GOT3 (cell line): ENCODE results near the gene MESD.

Source experiments
- DNase-seq: peaks from one replicate; lab custom pipeline; 2025; ENCODE audit warnings: mixed read lengths; lab: John Stamatoyannopoulos, UW

Gene MESD

GRCh38 chr15:80936288-80937078 lies 53.1 kb downstream of the MESD start:
- no peak for DNase-seq

GRCh38 chr15:80934761-80935221 lies 54.8 kb downstream of the MESD start:
- DNase-seq: peak; percentile 16

- DNase-seq: no peak
Observed at GRCh38 chr15:80932989-80933388, 56.6 kb downstream of the MESD start.

- DNase-seq: no peak
Observed at GRCh38 chr15:80932513-80932815, 57.2 kb downstream of the MESD start.

- DNase-seq: peak; percentile 66
Observed at GRCh38 chr15:80931721-80932512, 57.7 kb downstream of the MESD start.

GRCh38 chr15:80931191-80931590 lies 58.4 kb downstream of the MESD start:
- DNase-seq: no peak

- DNase-seq: no peak
Observed at GRCh38 chr15:80929689-80930088, 59.9 kb downstream of the MESD start.

- no peak for DNase-seq
Observed at GRCh38 chr15:80929225-80929624, 60.4 kb downstream of the MESD start.

GRCh38 chr15:80926126-80926525 lies 63.5 kb downstream of the MESD start:
- DNase-seq: no peak

GRCh38 chr15:80925597-80926059 lies 64.0 kb downstream of the MESD start:
- no peak for DNase-seq

GRCh38 chr15:80924278-80924677 lies 65.3 kb downstream of the MESD start:
- no peak for DNase-seq

GRCh38 chr15:80923668-80924067 lies 66.0 kb downstream of the MESD start:
- no peak for DNase-seq

- DNase-seq: no peak
Observed at GRCh38 chr15:80921736-80922410, 67.7 kb downstream of the MESD start.

GRCh38 chr15:80920271-80920699 lies 69.3 kb downstream of the MESD start:
- DNase-seq: no peak

- DNase-seq: no peak
Observed at GRCh38 chr15:80918196-80918783, 71.3 kb downstream of the MESD start.

GRCh38 chr15:80916056-80916455 lies 73.6 kb downstream of the MESD start:
- no peak for DNase-seq

GRCh38 chr15:80915472-80915871 lies 74.1 kb downstream of the MESD start:
- DNase-seq: no peak

GRCh38 chr15:80913541-80913940 lies 76.1 kb downstream of the MESD start:
- no peak for DNase-seq

- no peak for DNase-seq
Observed at GRCh38 chr15:80912673-80913072, 76.9 kb downstream of the MESD start.

- DNase-seq: no peak
Observed at GRCh38 chr15:80911821-80912220, 77.8 kb downstream of the MESD start.

GRCh38 chr15:80906159-80906766 lies 83.4 kb downstream of the MESD start:
- DNase-seq: no peak

GRCh38 chr15:80904998-80905397 lies 84.6 kb downstream of the MESD start:
- DNase-seq: no peak
